K562 (cell line): Measurements from ENCODE around the gene ZNF112. TPM values are rescaled to one million over a fixed set of nuclear protein-coding genes. Genes with fewer than 3 reads are reported as not detected.

Experiments
- ATF1 ChIP-seq, 2 experiments: fragments of 450-650 bp in 1 of 2; IDR thresholded peaks; 2 replicates each; pipeline ENCODE4 v1.6.1; 2016; ENCODE audit warnings: missing compliant biosample characterization in 1 of 2, missing genetic modification characterization in 1 of 2
- CHD2 ChIP-seq: IDR thresholded peaks from 2 replicates; pipeline ENCODE4 v1.6.1; 2011; ENCODE audit warnings: low read depth, low read length
- CREM ChIP-seq: IDR thresholded peaks from 2 replicates; pipeline ENCODE4 v1.6.1; 2014; ENCODE audit warnings: antibody characterized with exemption, low read depth
- E2F4 ChIP-seq: sonication (generic); formaldehyde crosslinking; IDR thresholded peaks from 2 replicates; pipeline ENCODE4 v1.8.0; 2022; ENCODE audit warnings: mild to moderate bottlenecking, low read depth, missing genetic modification reagents
- EP400 ChIP-seq: fragments of 450-650 bp; IDR thresholded peaks from 2 replicates; pipeline ENCODE4 v1.6.1; 2017; ENCODE audit warnings: antibody characterized with exemption, mild to moderate bottlenecking, moderate library complexity
- ERF ChIP-seq: fragments of 450-650 bp; formaldehyde crosslinking; IDR thresholded peaks from 2 replicates; pipeline ENCODE4 v1.4.0; 2020; ENCODE audit warnings: mild to moderate bottlenecking, mixed read lengths
- HNRNPK ChIP-seq: fragments of 200-400 bp; formaldehyde crosslinking; IDR thresholded peaks from one replicate; pipeline ENCODE4 v1.6.1; 2018; ENCODE audit warnings: mild to moderate bottlenecking, low read depth, low read length; ENCODE audit not compliant: poor library complexity, severe bottlenecking
- KLF16 ChIP-seq: IDR thresholded peaks from 2 replicates; pipeline ENCODE4 v1.6.1; 2016; ENCODE audit warnings: antibody characterized with exemption
- MAFK ChIP-seq: IDR thresholded peaks from 2 replicates; pipeline ENCODE4 v1.6.1; 2011; ENCODE audit warnings: low read length, improper control_type of control experiment
- MBD1 ChIP-seq: fragments of 250-450 bp; sonication (Bioruptor Pico); IDR thresholded peaks from 2 replicates; pipeline ENCODE4 v1.8.0; 2022; ENCODE audit warnings: inconsistent platforms
- MBD2 ChIP-seq: sonication (generic); IDR thresholded peaks from 2 replicates; pipeline ENCODE4 v1.6.1; 2016; ENCODE audit warnings: low read depth, borderline replicate concordance
- MCM5 ChIP-seq: fragments of 450-650 bp; IDR thresholded peaks from 2 replicates; pipeline ENCODE4 v1.6.1; 2016; ENCODE audit warnings: low read depth
- RAD51 ChIP-seq: fragments of 450-650 bp; IDR thresholded peaks from 2 replicates; pipeline ENCODE4 v1.7.1; 2016; ENCODE audit warnings: low read depth, mild to moderate bottlenecking, borderline replicate concordance
- SNRNP70 ChIP-seq: fragments of 200-400 bp; formaldehyde crosslinking; optimal IDR thresholded peaks from 2 replicates; pipeline ENCODE3; 2017; ENCODE audit warnings: low read depth, low read length
- SUPT5H ChIP-seq: fragments of 450-650 bp; IDR thresholded peaks from 2 replicates; pipeline ENCODE4 v1.6.1; 2016
- ZNF12 ChIP-seq: sonication (generic); formaldehyde crosslinking; IDR thresholded peaks from 2 replicates; pipeline ENCODE4 v1.4.0; 2020; ENCODE audit warnings: mild to moderate bottlenecking, missing genetic modification reagents
- ZNF23 ChIP-seq: fragments of 250-450 bp; sonication (Bioruptor Pico); IDR thresholded peaks from 2 replicates; pipeline ENCODE4 v1.4.0; 2020; ENCODE audit warnings: mild to moderate bottlenecking
- ZNF511 ChIP-seq: sonication (generic); formaldehyde crosslinking; IDR thresholded peaks from 2 replicates; pipeline ENCODE4 v1.8.0; 2022; ENCODE audit warnings: mild to moderate bottlenecking, missing genetic modification reagents
- ZNF586 ChIP-seq: fragments of 450-650 bp; formaldehyde crosslinking; conservative IDR thresholded peaks from 2 replicates; pipeline ENCODE4 v1.4.0; 2020; ENCODE audit warnings: mild to moderate bottlenecking, moderate library complexity
- polyA plus RNA-seq, 8 experiments: library from polyadenylated mRNA; depleted of rRNA in 4 of 8; stranded (reverse) in 5 of 8; unstranded in 3 of 8; fragments of >200 nt; fragmentation: Nextera tagmentation in 2 of 8; fragmentation: Illumina TruSeq in 1 of 8; extraction: Ambion mirVana in 2 of 8; extraction: Trizol in 1 of 8; gene quantifications; 2 replicates each; pipeline versions ENCODE4 v1.2.1 to v1.2.3, GENCODE V29; 2011 to 2014; ENCODE audit warnings: inconsistent platforms in 1 of 8, missing spikeins in 1 of 8
- total RNA-seq, 7 experiments: library from RNA; depleted of rRNA in 6 of 7; stranded (reverse); fragments of >200 nt in 6 of 7; fragmentation: Illumina TruSeq in 2 of 7; extraction: Trizol in 2 of 7; gene quantifications; 2 replicates each; pipeline versions ENCODE4 v1.2.1 to v1.2.3, GENCODE V29; 2011 to 2021; ENCODE audit warnings: low replicate concordance in 1 of 7

Gene ZNF112
- total and polyA plus RNA-seq, 9 of the 15 experiments (the other 6 are each of a cell fraction or from before 2014, with no cell fraction given), result 0.21 to 1.3 (median 0.61) TPM

GRCh38 chr19:44304659-44305193 lies 51.8 kb downstream of the ZNF112 start, which contains the start of gene ZNF235 (continued):
- TF ChIP-seq HNRNPK (no peak), SNRNP70 (no peak), MBD2 (peak; percentile 72), EP400 (no peak), ZNF586 (CRISPR knock-in tag) (no peak), KLF16 (no peak), MCM5 (no peak), CHD2 (no peak), RAD51 (no peak), CREM (peak; percentile 83), ZNF511 (CRISPR knock-in tag) (no peak), ERF (0 out of 2 replicates have a peak, but pooled peaks have one; percentile 65), ATF1 (CRISPR knock-in tag; IDR thresholded peaks at IDR 0.05) (no peak), ATF1 (tag; IDR thresholded peaks at IDR 0.05) (peak; percentile 52), MAFK (no peak), ZNF23 (CRISPR knock-in tag) (no peak), E2F4 (CRISPR knock-in tag) (no peak), MBD1 (CRISPR knock-in tag) (no peak), SUPT5H (peak; percentile 53; the same call in 1 of the 2 replicates), ZNF12 (CRISPR knock-in tag) (no peak)
